ENCODE results near the gene SGIP1. TPM values are rescaled to one million over a fixed set of nuclear protein-coding genes. Genes with fewer than 3 reads are reported as not detected.

Gene SGIP1
- total RNA-seq, 1 experiment from 2014 or later = not detected

DNA sequence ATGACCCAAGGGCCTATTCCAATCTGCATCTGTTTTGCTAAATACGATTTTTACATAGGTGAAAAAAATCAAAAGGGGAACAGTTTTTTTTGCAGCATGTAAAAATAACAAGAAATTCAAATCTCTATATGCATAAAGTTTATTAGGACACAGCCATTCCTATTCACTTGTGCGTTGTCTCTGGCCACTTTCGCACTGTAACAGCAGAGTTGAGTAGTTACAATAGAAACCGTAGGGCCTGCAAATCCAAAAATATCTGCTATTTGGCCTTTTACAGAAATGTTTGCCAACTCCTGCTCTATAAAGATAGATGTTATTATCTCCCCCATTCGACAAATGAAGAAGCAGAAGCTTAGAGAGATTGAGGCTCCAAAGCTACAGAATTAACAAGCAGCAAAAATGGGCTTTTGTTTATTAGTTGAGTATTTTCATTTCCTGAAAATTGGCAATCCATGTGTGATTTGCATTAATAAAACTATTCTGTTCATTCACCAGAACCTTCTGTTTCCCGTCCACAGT lies 223.8 kb downstream of the SGIP1 start:
- BruUV-seq (replicated peaks) = no TSS peak
- TF ChIP-seq, protein P1, sequence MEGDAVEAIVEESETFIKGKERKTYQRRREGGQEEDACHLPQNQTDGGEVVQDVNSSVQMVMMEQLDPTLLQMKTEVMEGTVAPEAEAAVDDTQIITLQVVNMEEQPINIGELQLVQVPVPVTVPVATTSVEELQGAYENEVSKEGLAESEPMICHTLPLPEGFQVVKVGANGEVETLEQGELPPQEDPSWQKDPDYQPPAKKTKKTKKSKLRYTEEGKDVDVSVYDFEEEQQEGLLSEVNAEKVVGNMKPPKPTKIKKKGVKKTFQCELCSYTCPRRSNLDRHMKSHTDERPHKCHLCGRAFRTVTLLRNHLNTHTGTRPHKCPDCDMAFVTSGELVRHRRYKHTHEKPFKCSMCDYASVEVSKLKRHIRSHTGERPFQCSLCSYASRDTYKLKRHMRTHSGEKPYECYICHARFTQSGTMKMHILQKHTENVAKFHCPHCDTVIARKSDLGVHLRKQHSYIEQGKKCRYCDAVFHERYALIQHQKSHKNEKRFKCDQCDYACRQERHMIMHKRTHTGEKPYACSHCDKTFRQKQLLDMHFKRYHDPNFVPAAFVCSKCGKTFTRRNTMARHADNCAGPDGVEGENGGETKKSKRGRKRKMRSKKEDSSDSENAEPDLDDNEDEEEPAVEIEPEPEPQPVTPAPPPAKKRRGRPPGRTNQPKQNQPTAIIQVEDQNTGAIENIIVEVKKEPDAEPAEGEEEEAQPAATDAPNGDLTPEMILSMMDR (IDR thresholded peaks at IDR 0.05; ENCODE audit: unreplicated experiment) = no peak
- no peak for DNase-seq
- CTCF ChIA-PET = interaction anchor here (1.2 kb wide), 1 partner anchor 392 kb away, joined by 4 read pairs; no protein-coding TSS in a partner anchor
- Mint-ChIP-seq H3K36me3 (ENCODE audit: insufficient read depth, unreplicated experiment) (no peaks in the 10 kb centered on the region), H3K9me3 (ENCODE audit: low read depth, unreplicated experiment) (no peaks in the 10 kb centered on the region), H3K4me3 (ENCODE audit: low read depth, unreplicated experiment) (no peak overlapping the region), H3K27me3 (ENCODE audit: unreplicated experiment) (no peaks in the 10 kb centered on the region), H3K4me1 (ENCODE audit: low read depth, unreplicated experiment) (no peaks in the 10 kb centered on the region), H3K27ac (ENCODE audit: unreplicated experiment) (no peak overlapping the region)
- intact Hi-C loops (cut with micrococcal nuclease; ENCODE audit: unreplicated experiment) = no loop called here

DNA sequence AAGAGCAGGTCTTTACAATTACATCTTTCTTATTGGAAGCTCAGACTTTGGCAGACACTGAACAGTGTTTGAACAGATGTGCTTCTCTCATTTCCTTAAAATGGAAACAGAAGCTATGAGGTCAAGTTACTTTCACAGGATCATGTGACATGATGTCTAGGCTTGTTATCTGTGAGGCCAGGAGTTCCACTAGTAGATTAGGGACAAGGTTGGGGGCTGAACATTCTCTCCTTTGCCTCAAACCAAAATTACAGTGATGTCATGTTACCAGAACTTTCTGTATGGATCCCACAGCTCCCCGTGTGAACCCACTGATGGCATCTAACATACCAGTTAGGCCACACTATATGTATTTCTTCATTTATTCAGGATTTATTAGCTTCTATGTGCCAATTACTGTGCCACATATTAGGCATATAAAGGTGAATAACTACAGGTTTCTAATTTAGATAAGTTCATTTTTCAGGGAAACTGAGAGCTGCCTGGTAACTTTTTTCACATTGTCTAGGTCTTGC lies 224.3 kb downstream of the SGIP1 start:
- no TSS peak for BruUV-seq (replicated peaks)
- no peaks in the 10 kb centered on the region for H3K27me3 Mint-ChIP-seq (ENCODE audit: unreplicated experiment)
- CTCF ChIA-PET = interaction anchor here (1.2 kb wide), 1 partner anchor 391 kb away, joined by 4 read pairs; no protein-coding TSS in a partner anchor
- intact Hi-C loops (cut with micrococcal nuclease; ENCODE audit: unreplicated experiment) = no loop called here
- H3K36me3 Mint-ChIP-seq (ENCODE audit: insufficient read depth, unreplicated experiment) = no peaks in the 10 kb centered on the region
- H3K9me3 Mint-ChIP-seq (ENCODE audit: low read depth, unreplicated experiment) = no peaks in the 10 kb centered on the region
- no peak for DNase-seq
- TF ChIP-seq, protein P1 (IDR thresholded peaks at IDR 0.05; ENCODE audit: unreplicated experiment) = no peak
- no peak overlapping the region for H3K4me3 Mint-ChIP-seq (ENCODE audit: low read depth, unreplicated experiment)
- H3K4me1 Mint-ChIP-seq (ENCODE audit: low read depth, unreplicated experiment) = no peaks in the 10 kb centered on the region
- H3K27ac Mint-ChIP-seq (ENCODE audit: unreplicated experiment) = no peak overlapping the region

DNA sequence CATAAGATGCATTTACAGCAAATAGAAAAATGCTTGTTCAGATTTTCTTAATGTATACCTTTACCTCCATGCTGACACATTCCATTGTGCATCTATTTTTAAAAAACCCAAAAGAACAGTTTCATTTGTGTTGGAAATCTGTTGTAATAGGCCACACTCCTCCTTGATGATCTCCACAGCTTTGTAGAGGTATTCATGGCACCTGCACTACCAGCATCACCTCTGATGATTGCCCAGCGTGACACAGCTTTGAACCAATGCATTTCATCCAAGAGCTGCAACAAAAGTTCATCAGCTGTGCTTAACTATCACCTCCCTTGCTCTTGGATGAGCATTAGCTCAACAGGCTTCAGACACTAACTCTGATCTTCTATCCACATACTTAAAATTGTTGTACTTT lies 226.6 kb downstream of the SGIP1 start:
- DNase-seq = no peak
- no peaks in the 10 kb centered on the region for H3K27me3 Mint-ChIP-seq (ENCODE audit: unreplicated experiment)
- intact Hi-C loops (cut with micrococcal nuclease; ENCODE audit: unreplicated experiment) = no loop called here
- no peaks in the 10 kb centered on the region for H3K4me1 Mint-ChIP-seq (ENCODE audit: low read depth, unreplicated experiment)
- H3K9me3 Mint-ChIP-seq (ENCODE audit: low read depth, unreplicated experiment) = no peaks in the 10 kb centered on the region
- TF ChIP-seq, protein P1 (IDR thresholded peaks at IDR 0.05; ENCODE audit: unreplicated experiment) = no peak
- CTCF ChIA-PET = no interaction called here
- no peak overlapping the region for H3K27ac Mint-ChIP-seq (ENCODE audit: unreplicated experiment)
- no peaks in the 10 kb centered on the region for H3K36me3 Mint-ChIP-seq (ENCODE audit: insufficient read depth, unreplicated experiment)
- H3K4me3 Mint-ChIP-seq (ENCODE audit: low read depth, unreplicated experiment) = no peak overlapping the region
- no TSS peak for BruUV-seq (replicated peaks)

DNA sequence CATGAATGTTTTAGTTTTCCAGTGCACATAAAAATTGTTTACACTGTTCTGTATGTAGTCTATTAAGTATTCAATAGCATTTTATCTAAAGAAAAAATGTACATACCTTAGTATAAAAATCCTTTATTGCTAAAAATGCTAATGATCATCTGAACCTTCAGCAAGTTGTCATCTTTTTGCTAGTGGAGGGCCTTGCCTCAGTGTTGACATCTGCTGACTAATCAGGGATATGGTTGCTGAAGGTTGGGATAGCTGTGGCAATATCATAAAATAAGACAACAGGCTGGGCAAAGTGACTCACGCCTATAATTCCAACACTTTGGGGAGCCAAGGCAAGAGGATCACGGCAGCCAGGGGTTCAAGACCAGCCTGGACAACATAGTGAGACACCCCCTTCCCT lies 227.3 kb downstream of the SGIP1 start:
- H3K27me3 Mint-ChIP-seq (ENCODE audit: unreplicated experiment) = no peaks in the 10 kb centered on the region
- no peaks in the 10 kb centered on the region for H3K36me3 Mint-ChIP-seq (ENCODE audit: insufficient read depth, unreplicated experiment)
- no peak overlapping the region for H3K4me3 Mint-ChIP-seq (ENCODE audit: low read depth, unreplicated experiment)
- no TSS peak for BruUV-seq (replicated peaks)
- no peak overlapping the region for H3K27ac Mint-ChIP-seq (ENCODE audit: unreplicated experiment)
- intact Hi-C loops (cut with micrococcal nuclease; ENCODE audit: unreplicated experiment) = no loop called here
- no peak for DNase-seq
- CTCF ChIA-PET = no interaction called here
- H3K9me3 Mint-ChIP-seq (ENCODE audit: low read depth, unreplicated experiment) = no peaks in the 10 kb centered on the region
- H3K4me1 Mint-ChIP-seq (ENCODE audit: low read depth, unreplicated experiment) = no peaks in the 10 kb centered on the region
- TF ChIP-seq, protein P1 (IDR thresholded peaks at IDR 0.05; ENCODE audit: unreplicated experiment) = no peak
